KMS-11 (cell line): Measurements from ENCODE around the gene CRACDL.
"Not testable (repeated sequence)": the region's sequence is repeated elsewhere in the genome, so short reads cannot be mapped to it uniquely, and the experiment has no call there.

ENCODE experiments used
- H2AFZ ChIP-seq: fragments of 200-600 bp; sonication (generic); 2 replicates; pipeline ENCODE4 v1.6.1; 2016; ENCODE audit warnings: antibody characterized with exemption, mixed run types, low read depth
- H3K27ac ChIP-seq: fragments of 200-600 bp; sonication (generic); 2 replicates; pipeline ENCODE4 v1.6.1; 2016; ENCODE audit warnings: mild to moderate bottlenecking, mixed run types
- H3K27me3 ChIP-seq: fragments of 200-600 bp; sonication (generic); 2 replicates; pipeline ENCODE4 v1.6.1; 2017; ENCODE audit warnings: mild to moderate bottlenecking, low read depth, mixed run types, moderate library complexity; ENCODE audit not compliant: insufficient read depth
- H3K36me3 ChIP-seq: fragments of 200-600 bp; sonication (generic); 2 replicates; pipeline ENCODE4 v1.6.1; 2017; ENCODE audit warnings: mild to moderate bottlenecking, mixed run types; ENCODE audit not compliant: insufficient read depth
- H3K4me1 ChIP-seq: fragments of 200-600 bp; sonication (generic); 2 replicates; pipeline ENCODE4 v1.6.1; 2016; ENCODE audit warnings: mild to moderate bottlenecking, low read depth, mixed run types; ENCODE audit not compliant: poor library complexity, severe bottlenecking
- H3K4me2 ChIP-seq: fragments of 200-600 bp; sonication (generic); 2 replicates; pipeline ENCODE4 v1.7.0; 2016; ENCODE audit warnings: mild to moderate bottlenecking, mixed run types
- H3K4me3 ChIP-seq: fragments of 200-600 bp; sonication (generic); IDR thresholded peaks from 2 replicates; pipeline ENCODE4 v1.6.1; 2017; ENCODE audit warnings: low read depth, low read length, mixed read lengths; ENCODE audit not compliant: insufficient read depth
- H3K79me2 ChIP-seq: fragments of 200-600 bp; sonication (generic); 2 replicates; pipeline ENCODE4 v1.6.1; 2016; ENCODE audit warnings: low read depth, mixed run types; ENCODE audit not compliant: insufficient read depth
- H3K9ac ChIP-seq: fragments of 200-600 bp; sonication (generic); 2 replicates; pipeline ENCODE4 v1.6.1; 2016; ENCODE audit warnings: mild to moderate bottlenecking, mixed run types
- H4K20me1 ChIP-seq: fragments of 200-600 bp; sonication (generic); 2 replicates; pipeline ENCODE4 v1.6.1; 2016; ENCODE audit warnings: mild to moderate bottlenecking, mixed run types; ENCODE audit not compliant: insufficient read depth
- CTCF ChIP-seq: fragments of 200-600 bp; sonication (generic); conservative IDR thresholded peaks from 2 replicates; pipeline ENCODE4 v1.6.1; 2017; ENCODE audit warnings: low read depth, mild to moderate bottlenecking, antibody characterized with exemption, low read length, moderate library complexity, mixed read lengths

The CRACDL gene

GRCh38 chr2:98902209-98903063, 33.6 kb downstream of the CRACDL start:
- H2AFZ ChIP-seq, result no peak overlapping the region
- no peaks in the 10 kb centered on the region for H3K27me3 ChIP-seq
- H3K4me2 ChIP-seq, result no peak overlapping the region
- H4K20me1 ChIP-seq, result no peaks in the 10 kb centered on the region
- H3K79me2 ChIP-seq, result no peaks in the 10 kb centered on the region
- H3K36me3 ChIP-seq, result no peaks in the 10 kb centered on the region
- H3K4me3 ChIP-seq, result no peak overlapping the region
- TF ChIP-seq CTCF, result no peak
- no peak overlapping the region for H3K9ac ChIP-seq
- H3K27ac ChIP-seq, result no peak overlapping the region
- no peaks in the 10 kb centered on the region for H3K4me1 ChIP-seq

GRCh38 chr2:98901702-98902101, 34.3 kb downstream of the CRACDL start:
- Histone ChIP-seq H3K4me1 (no peaks in the 10 kb centered on the region), H3K79me2 (no peaks in the 10 kb centered on the region), H3K27me3 (no peaks in the 10 kb centered on the region), H3K27ac (no peak overlapping the region), H3K4me2 (no peak overlapping the region), H2AFZ (no peak overlapping the region), H4K20me1 (no peaks in the 10 kb centered on the region), H3K9ac (no peak overlapping the region), H3K4me3 (no peak overlapping the region), H3K36me3 (no peaks in the 10 kb centered on the region)
- no peak for TF ChIP-seq CTCF

GRCh38 chr2:98901291-98901690, 34.7 kb downstream of the CRACDL start:
- TF ChIP-seq CTCF, result no peak
- no peaks in the 10 kb centered on the region for H3K36me3 ChIP-seq
- H3K79me2 ChIP-seq, result no peaks in the 10 kb centered on the region
- H3K4me1 ChIP-seq, result no peaks in the 10 kb centered on the region
- H3K27ac ChIP-seq, result no peak overlapping the region
- H4K20me1 ChIP-seq, result no peaks in the 10 kb centered on the region
- H3K9ac ChIP-seq, result no peak overlapping the region
- no peak overlapping the region for H3K4me3 ChIP-seq
- no peaks in the 10 kb centered on the region for H3K27me3 ChIP-seq
- no peak overlapping the region for H2AFZ ChIP-seq
- no peak overlapping the region for H3K4me2 ChIP-seq

- no peaks in the 10 kb centered on the region for H3K4me1 ChIP-seq
- H3K36me3 ChIP-seq, result no peaks in the 10 kb centered on the region
- TF ChIP-seq CTCF, result no peak
Measured at GRCh38 chr2:98900721-98901120, 35.3 kb downstream of the CRACDL start.

GRCh38 chr2:98899703-98900078, 36.3 kb downstream of the CRACDL start:
- H3K79me2 ChIP-seq, H3K4me2 ChIP-seq, H4K20me1 ChIP-seq, H3K4me3 ChIP-seq, H3K36me3 ChIP-seq, H3K27ac ChIP-seq, H3K27me3 ChIP-seq, H2AFZ ChIP-seq, H3K4me1 ChIP-seq, H3K9ac ChIP-seq: not testable (repeated sequence)

More at GRCh38 chr2:98900721-98901120, 35.3 kb downstream of the CRACDL start:
- Histone ChIP-seq H3K27ac (no peak overlapping the region), H4K20me1 (no peaks in the 10 kb centered on the region), H3K79me2 (no peaks in the 10 kb centered on the region), H3K4me2 (no peak overlapping the region), H2AFZ (no peak overlapping the region), H3K9ac (no peak overlapping the region), H3K27me3 (no peaks in the 10 kb centered on the region), H3K4me3 (no peak overlapping the region)
